Activated T-helper 1 cell treated with anti-CD3 and anti-CD28 coated beads, Interleukin-12 subunit alpha, Interleukin-12 subunit beta, Interleukin-2, Interleukin-4 antibody, amounts not matched to agents 30 ng/mL and 10 ng/mL and 1 ng/mL, durations not matched to agents 14 hours and 24 hours and 36 hours (primary cell): ENCODE data around the gene LRRC3C. TPM values are rescaled to one million over a fixed set of nuclear protein-coding genes. Genes with fewer than 3 reads are reported as not detected.

Experiments
- DNase-seq: peaks from one replicate; pipeline ENCODE4 v3.0.0; 2021; ENCODE audit warnings: low spot score
- H3K27ac Mint-ChIP-seq: one replicate; pipeline ENCODE4 v1.8.0; 2021; ENCODE audit warnings: mild to moderate bottlenecking, mixed read lengths
- H3K27me3 Mint-ChIP-seq: one replicate; pipeline ENCODE4 v1.8.0; 2022; ENCODE audit warnings: mild to moderate bottlenecking, moderate library complexity, mixed read lengths; ENCODE audit not compliant: insufficient read depth
- H3K36me3 Mint-ChIP-seq: one replicate; pipeline ENCODE4 v1.8.0; 2021; ENCODE audit warnings: low read depth, mixed read lengths
- H3K4me1 Mint-ChIP-seq: one replicate; pipeline ENCODE4 v1.8.0; 2021; ENCODE audit warnings: low read depth, mixed read lengths
- H3K4me3 Mint-ChIP-seq: one replicate; pipeline ENCODE4 v1.8.0; 2021; ENCODE audit warnings: mild to moderate bottlenecking, moderate library complexity, mixed read lengths
- H3K9me3 Mint-ChIP-seq: one replicate; pipeline ENCODE4 v1.8.0; 2021; ENCODE audit warnings: mixed read lengths
- intact Hi-C: fragments of 100-400 bp; cut with micrococcal nuclease; formaldehyde crosslinking; loops from one replicate; pipeline ENCODE4 v1.15.1; 2024
- total RNA-seq: library from RNA; stranded (reverse); gene quantifications from 2 replicates; pipeline ENCODE4 v1.2.3, GENCODE V29; 2022

Gene LRRC3C
- total RNA-seq, 1 donor from 2014 or later = not detected

DNA sequence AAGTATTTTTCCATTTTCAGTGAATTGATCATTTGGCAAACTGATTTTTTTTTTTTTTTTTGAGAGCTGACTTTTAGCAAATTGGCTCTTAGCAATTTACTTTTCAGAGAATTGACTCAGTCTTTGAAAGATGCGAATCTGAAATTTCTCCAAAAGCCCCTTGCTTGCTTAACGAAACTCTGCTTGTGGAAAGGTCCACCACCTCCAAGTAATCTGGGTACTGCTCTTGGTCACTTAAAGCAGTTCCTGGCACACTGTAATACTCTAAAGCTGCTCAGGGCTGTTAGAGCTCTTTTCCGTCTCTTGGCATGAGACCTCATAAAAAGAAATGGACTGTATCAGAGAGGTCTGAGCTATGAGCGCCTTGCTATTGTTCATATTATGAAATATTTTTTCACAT, 12.0 kb upstream of the LRRC3C start:
- Mint-ChIP-seq H3K9me3 (no peaks in the 10 kb centered on the region), H3K36me3 (peaks cover 59% of the 10 kb centered on the region), H3K27me3 (no peaks in the 10 kb centered on the region), H3K4me3 (no peak overlapping the region), H3K4me1 (peaks cover 48% of the 10 kb centered on the region), H3K27ac (peak overlapping the region; percentile 16)
- DNase-seq = no peak
- intact Hi-C loops = no loop called here

- Mint-ChIP-seq H3K9me3 (no peaks in the 10 kb centered on the region), H3K27me3 (no peaks in the 10 kb centered on the region), H3K4me3 (no peak overlapping the region), H3K27ac (no peak overlapping the region), H3K36me3 (peaks cover 60% of the 10 kb centered on the region), H3K4me1 (peaks cover 62% of the 10 kb centered on the region)
- DNase-seq = no peak
- intact Hi-C loops = no loop called here
These were observed 10.6 kb upstream of the LRRC3C start for GRCh38 chr17:39916918-39917317.

DNA sequence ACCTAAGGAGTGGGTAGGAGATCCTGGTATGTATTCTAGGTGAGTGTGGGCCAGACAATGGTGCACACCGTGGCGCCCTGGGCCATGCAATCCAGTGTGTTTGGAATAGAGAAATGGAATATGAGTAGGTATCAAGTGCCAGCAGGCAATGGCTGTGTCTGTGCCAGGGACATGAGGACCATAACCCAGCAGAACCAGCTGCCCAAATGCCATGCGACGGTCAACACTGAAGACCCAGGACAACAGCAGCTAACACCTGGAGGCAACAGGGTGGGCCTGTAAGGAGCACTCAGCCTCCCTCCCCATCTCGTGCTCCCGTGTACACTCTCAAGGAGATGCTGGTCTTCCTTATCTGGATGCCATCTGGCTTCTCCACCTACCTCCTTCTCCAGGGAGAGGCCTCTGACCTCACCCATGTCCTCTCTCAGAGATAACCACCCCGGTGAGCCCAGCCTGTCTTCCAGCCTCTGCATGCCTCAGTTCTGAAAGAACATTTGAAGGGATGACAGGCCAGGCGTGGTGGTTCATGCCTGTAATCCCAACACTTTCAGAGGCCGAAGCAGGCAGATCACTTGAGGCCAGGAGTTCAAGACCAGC, 8.3 kb upstream of the LRRC3C start:
- H3K27me3 Mint-ChIP-seq = no peaks in the 10 kb centered on the region
- no peaks in the 10 kb centered on the region for H3K9me3 Mint-ChIP-seq
- peak overlapping the region; percentile 82 for H3K27ac Mint-ChIP-seq
- peaks cover 77% of the 10 kb centered on the region for H3K4me1 Mint-ChIP-seq
- H3K36me3 Mint-ChIP-seq = peaks cover 56% of the 10 kb centered on the region
- no peak for DNase-seq
- intact Hi-C loops = no loop called here
- H3K4me3 Mint-ChIP-seq = no peak overlapping the region

GRCh38 chr17:39920218-39921210, 7.0 kb upstream of the LRRC3C start:
- Mint-ChIP-seq H3K4me1 (peaks cover 87% of the 10 kb centered on the region), H3K36me3 (peaks cover 55% of the 10 kb centered on the region), H3K4me3 (peak overlapping the region; percentile 60), H3K27ac (peak overlapping the region; percentile 91), H3K9me3 (no peaks in the 10 kb centered on the region), H3K27me3 (no peaks in the 10 kb centered on the region)
- peak; percentile 40 for DNase-seq
- intact Hi-C loops = no loop called here

DNA sequence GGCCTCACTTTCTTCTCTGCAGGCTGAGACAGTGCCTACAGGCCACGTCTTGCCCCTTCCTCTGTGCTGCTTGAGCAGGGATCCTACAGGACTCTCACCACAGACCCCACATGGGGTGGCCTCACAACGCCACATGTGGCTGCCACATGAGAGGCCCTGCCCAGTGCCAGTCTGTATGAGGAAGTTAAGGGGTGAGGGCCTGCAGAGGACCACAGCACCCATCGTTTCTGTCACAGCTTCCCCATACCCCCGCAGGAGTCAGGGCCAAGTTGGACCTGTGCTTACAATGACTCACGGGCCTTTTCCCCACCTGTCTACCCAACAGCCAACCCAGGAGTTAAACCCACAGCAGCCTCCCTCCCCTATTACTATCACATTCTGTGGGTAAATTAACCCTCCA, 6.2 kb upstream of the LRRC3C start:
- Mint-ChIP-seq H3K27me3 (no peaks in the 10 kb centered on the region), H3K36me3 (peaks cover 51% of the 10 kb centered on the region), H3K9me3 (no peaks in the 10 kb centered on the region), H3K4me3 (peak overlapping the region; percentile 60), H3K4me1 (peaks cover 88% of the 10 kb centered on the region), H3K27ac (peak overlapping the region; percentile 91)
- no peak for DNase-seq
- intact Hi-C loops = no loop called here

DNA sequence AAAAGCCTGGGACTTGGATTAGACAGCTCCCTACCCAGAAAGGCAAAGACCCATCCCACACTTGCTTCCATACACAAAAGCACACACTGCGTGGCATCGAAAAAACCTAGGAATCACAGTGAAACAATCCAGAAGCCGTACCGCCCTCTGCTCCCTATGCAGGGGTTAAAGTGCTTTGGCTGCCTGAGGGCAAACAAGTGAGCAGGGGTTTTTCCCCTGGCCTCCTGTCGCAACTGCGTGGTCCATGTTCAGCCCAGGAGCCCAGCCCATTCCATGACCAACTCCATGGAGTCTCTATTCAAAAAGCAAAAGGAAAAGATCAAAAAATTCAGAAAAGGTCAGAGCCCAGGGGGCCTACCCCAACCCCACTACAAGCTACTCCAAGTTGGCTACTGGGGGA, 5.5 kb upstream of the LRRC3C start:
- peaks cover 84% of the 10 kb centered on the region for H3K4me1 Mint-ChIP-seq
- no peaks in the 10 kb centered on the region for H3K9me3 Mint-ChIP-seq
- peak overlapping the region; percentile 91 for H3K27ac Mint-ChIP-seq
- no peak for DNase-seq
- H3K27me3 Mint-ChIP-seq = no peaks in the 10 kb centered on the region
- H3K4me3 Mint-ChIP-seq = peak overlapping the region; percentile 60
- intact Hi-C loops = no loop called here
- H3K36me3 Mint-ChIP-seq = peaks cover 48% of the 10 kb centered on the region

DNA sequence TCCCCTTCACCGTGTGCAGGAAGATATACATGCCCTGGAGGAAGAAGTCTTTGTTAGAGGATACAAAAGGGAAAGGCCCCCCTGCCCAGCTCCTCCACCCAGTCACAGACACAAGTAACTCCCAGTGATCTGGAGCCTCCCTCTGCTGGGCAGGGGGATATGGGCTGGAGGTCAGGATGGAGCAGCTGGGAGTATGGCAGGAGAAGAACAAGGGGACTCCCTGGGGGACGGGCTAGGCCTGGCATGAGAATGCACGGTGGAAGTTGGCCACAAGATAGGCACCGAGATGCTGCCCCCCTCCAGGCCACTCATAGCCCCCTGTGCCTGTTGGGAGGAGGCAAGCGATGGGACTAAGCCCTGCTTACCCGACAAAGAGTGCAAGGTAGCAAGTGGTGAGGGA, 4.3 kb upstream of the LRRC3C start:
- Mint-ChIP-seq H3K9me3 (no peaks in the 10 kb centered on the region), H3K36me3 (peaks cover 39% of the 10 kb centered on the region), H3K27ac (peak overlapping the region; percentile 75), H3K4me3 (peak overlapping the region; percentile 57), H3K4me1 (peaks cover 83% of the 10 kb centered on the region), H3K27me3 (no peaks in the 10 kb centered on the region)
- no peak for DNase-seq
- intact Hi-C loops = no loop called here

DNA sequence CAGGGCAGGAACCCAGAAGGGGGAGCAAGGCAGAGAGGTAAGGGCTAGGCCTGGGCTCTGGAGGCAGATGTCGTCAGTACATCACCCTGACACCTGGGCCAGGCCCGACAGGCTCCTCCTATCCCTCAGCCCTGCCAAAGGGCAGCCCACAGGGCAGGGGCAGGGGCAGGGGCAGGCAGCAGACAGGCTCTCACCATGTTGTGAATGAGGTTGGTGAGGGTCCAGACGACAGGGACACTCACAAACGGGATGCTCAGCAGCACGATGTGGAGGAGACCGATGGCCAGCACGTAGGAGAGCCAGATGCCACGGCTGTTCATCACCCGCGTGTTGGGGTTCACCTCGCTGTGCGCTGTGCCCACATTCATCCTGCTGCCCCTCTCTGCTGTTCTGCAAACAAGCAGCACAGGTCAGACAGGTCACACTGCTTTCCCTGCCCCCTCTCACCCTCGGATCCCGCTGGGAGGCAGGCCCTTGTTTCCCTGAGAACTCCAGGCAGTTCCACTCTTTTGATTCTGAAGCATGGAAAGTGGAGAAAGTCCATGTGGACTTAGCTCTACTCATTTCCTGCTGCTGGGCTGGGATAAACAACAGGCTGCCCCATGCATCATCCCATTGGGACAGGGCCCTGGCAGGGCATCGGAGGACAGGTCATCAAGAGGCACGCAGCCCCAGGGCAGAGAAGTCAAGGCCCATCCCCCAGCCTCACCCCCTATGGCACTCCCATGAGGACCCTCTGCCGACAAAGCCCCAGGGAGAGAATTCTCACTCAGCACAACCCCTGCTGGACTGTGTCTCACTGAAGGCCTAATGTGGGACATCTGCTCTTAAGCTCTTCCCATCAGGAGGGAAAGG, 3.5 kb upstream of the LRRC3C start:
- Mint-ChIP-seq H3K4me1 (peaks cover 81% of the 10 kb centered on the region), H3K9me3 (no peaks in the 10 kb centered on the region), H3K27ac (peak overlapping the region; percentile 92), H3K36me3 (peaks cover 33% of the 10 kb centered on the region), H3K4me3 (peak overlapping the region; percentile 97), H3K27me3 (no peaks in the 10 kb centered on the region)
- intact Hi-C loops = no loop called here
- DNase-seq = no peak

DNA sequence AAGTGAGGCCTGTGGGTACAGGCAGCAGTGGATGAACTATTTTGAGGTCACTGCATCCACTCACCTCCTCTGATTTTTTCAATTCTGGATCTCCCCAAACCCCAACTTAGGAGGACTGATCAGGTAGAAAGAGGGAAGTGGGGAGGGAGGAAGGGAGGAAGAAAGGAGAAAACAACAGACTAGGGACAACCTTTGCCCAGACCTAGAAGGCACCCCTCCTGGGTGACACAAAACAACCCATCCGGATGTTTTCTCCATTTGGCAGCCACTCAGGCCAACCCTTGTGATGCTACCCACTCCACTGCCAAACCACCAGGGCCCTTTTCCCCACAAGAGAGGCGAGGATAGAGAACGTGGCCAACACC, 2.9 kb upstream of the LRRC3C start:
- H3K9me3 Mint-ChIP-seq = no peaks in the 10 kb centered on the region
- peaks cover 30% of the 10 kb centered on the region for H3K36me3 Mint-ChIP-seq
- peaks cover 82% of the 10 kb centered on the region for H3K4me1 Mint-ChIP-seq
- peak overlapping the region; percentile 97 for H3K4me3 Mint-ChIP-seq
- DNase-seq = no peak
- H3K27ac Mint-ChIP-seq = peak overlapping the region; percentile 92
- H3K27me3 Mint-ChIP-seq = no peaks in the 10 kb centered on the region
- intact Hi-C loops = loop anchor here (5.0 kb wide), 2 partner anchors 152 to 462 kb away; partner anchors contain the start of gene CDK12

DNA sequence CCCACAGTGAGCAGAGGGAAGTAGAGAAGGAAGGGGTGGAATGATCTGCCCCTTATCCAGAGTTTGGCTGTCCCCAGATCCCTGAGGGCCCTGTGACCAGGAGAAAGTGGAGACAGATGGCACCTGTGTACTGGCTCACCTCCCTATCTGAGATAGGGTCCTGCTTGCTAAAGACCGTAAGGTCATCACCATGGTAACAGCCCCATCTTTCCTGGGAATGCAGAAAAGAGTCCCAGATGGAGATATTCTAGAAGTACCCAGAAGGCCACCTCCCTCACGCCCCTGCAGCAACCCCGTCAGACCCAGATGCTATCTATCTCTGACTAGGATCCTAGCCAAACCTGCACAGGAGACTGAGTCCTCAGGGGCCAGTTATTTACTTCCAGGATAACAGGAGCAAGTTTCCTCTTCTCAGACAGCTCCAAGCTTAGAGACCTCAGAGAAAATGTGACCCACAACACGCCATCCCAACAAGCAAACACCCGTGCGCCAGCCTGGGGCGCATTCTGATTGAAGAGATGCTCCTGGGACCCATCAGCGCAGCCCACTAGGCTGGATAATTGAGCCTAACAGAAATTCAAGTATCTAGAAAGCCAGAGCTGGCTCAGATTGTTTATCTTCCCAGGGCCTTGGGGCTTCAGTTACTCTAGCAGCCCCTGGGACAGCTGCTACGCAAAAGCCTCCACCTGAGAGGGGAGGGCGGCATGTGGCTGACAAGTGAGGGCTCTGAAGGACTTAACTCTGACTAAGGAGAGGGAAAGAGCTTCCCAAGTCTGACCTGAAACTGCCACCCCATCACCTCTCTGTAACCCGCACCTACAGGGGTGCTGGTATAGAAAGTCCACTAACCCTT, 2.0 kb upstream of the LRRC3C start:
- H3K9me3 Mint-ChIP-seq = no peaks in the 10 kb centered on the region
- peak overlapping the region; percentile 97 for H3K4me3 Mint-ChIP-seq
- H3K27me3 Mint-ChIP-seq = no peaks in the 10 kb centered on the region
- peaks cover 78% of the 10 kb centered on the region for H3K4me1 Mint-ChIP-seq
- peak overlapping the region; percentile 92 for H3K27ac Mint-ChIP-seq
- DNase-seq = no peak
- intact Hi-C loops = loop anchor here (1.0 to 5.0 kb wide), 5 partner anchors 22 to 463 kb away; partner anchors contain the start of genes CASC3 and CDK12
- H3K36me3 Mint-ChIP-seq = peaks cover 26% of the 10 kb centered on the region

GRCh38 chr17:39926135-39926587, 1.4 kb upstream of the LRRC3C start:
- Mint-ChIP-seq H3K36me3 (peaks cover 25% of the 10 kb centered on the region), H3K4me3 (peak overlapping the region; percentile 97), H3K27ac (peak overlapping the region; percentile 92), H3K27me3 (no peaks in the 10 kb centered on the region), H3K9me3 (no peaks in the 10 kb centered on the region), H3K4me1 (peaks cover 71% of the 10 kb centered on the region)
- intact Hi-C loops = loop anchor here (1.0 to 5.0 kb wide), 5 partner anchors 23 to 464 kb away; partner anchors contain the start of genes CASC3 and CDK12
- DNase-seq = no peak
